Neutrophil (primary cell): Measurements from ENCODE around the gene LRRC47.

Experiments used
- H3K27ac ChIP-seq: fragments of 200-600 bp; sonication (generic); 2 replicates; pipeline ENCODE4 v1.5.1; 2016; ENCODE audit warnings: mild to moderate bottlenecking, moderate library complexity
- H3K27me3 ChIP-seq: fragments of 200-600 bp; sonication (generic); 2 replicates; pipeline ENCODE4 v1.6.0; 2016; ENCODE audit warnings: mild to moderate bottlenecking
- H3K36me3 ChIP-seq: fragments of 200-600 bp; sonication (generic); 2 replicates; pipeline ENCODE4 v1.5.1; 2017
- H3K4me1 ChIP-seq, 2 experiments: fragments of 200-600 bp in 1 of 2; sonication (generic) in 1 of 2; 1 replicate in 1 of 2; 2 replicates in 1 of 2; pipeline versions ENCODE4 v1.5.1 to v1.6.1; 2013 to 2016; ENCODE audit warnings: low read depth in 1 of 2, low read length in 1 of 2, mild to moderate bottlenecking in 1 of 2, moderate library complexity in 1 of 2; ENCODE audit not compliant: control insufficient read depth in 1 of 2, insufficient read depth in 1 of 2
- H3K4me3 ChIP-seq, 2 experiments: fragments of 200-600 bp in 1 of 2; sonication (generic) in 1 of 2; 1 replicate in 1 of 2; 2 replicates in 1 of 2; pipeline ENCODE4 v1.5.1; 2013 to 2016; ENCODE audit warnings: low read depth in 1 of 2, low read length in 1 of 2, mild to moderate bottlenecking in 1 of 2, moderate library complexity in 1 of 2
- H3K9me3 ChIP-seq: fragments of 200-600 bp; sonication (generic); 2 replicates; pipeline ENCODE4 v1.5.1; 2016
- CTCF ChIP-seq: fragments of 200-600 bp; sonication (generic); IDR thresholded peaks from 2 replicates; pipeline ENCODE4 v1.5.1; 2016; ENCODE audit warnings: antibody characterized with exemption

LRRC47 gene

DNA sequence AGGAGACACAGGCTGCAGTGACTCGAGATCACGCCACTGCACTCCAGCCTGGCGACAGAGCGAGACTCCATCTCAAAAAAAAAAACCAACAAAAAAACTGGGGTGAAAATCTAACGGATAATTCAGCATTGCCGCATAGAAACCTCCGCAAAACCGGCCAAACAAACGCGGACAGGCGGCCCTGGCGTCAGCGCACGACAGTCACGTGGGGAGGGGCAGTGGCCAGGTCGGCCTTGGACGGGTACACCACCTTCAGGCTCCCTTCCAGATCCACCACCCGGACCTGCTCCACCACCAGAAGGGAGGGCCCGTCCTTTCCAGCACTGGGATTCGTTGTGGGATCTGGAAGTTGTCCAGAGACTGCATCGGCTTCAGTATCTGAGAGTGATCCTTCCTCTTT is 15.4 kb downstream of the LRRC47 start:
- Histone ChIP-seq H3K27me3 (no peaks in the 10 kb centered on the region), H3K27ac (no peak overlapping the region), H3K9me3 (no peaks in the 10 kb centered on the region), H3K4me1 (no peaks in the 10 kb centered on the region), H3K36me3 (peaks cover 84% of the 10 kb centered on the region), H3K4me3 (no peak overlapping the region)
- no peak for TF ChIP-seq CTCF

DNA sequence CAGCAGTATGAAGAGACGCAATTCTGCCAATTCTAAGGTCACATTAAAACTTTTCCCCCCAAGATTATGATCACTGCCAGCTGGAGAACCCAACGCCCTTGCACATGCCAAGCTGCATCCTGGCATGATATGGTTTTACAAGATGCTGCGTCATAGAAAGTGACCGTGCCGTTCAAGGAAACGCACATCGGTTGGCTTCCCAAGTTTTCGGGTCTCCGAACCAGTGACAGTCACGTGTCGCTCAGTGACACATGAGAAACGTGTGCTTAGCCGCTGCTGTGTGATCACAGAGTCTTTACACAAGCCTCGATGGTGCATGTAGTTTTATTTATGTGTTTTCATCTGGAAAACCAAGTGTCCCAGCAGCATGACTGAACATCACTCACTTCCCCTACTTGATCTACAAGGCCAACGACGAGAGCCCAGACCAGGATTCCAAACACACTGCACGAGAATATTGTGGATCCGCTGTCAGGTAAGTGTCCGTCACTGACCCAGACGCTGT is 16.3 kb downstream of the LRRC47 start:
- Histone ChIP-seq H3K4me3 (no peak overlapping the region), H3K27ac (no peak overlapping the region), H3K4me1 (peaks cover 3 to 7% of the 10 kb centered on the region in 2 experiments), H3K9me3 (no peaks in the 10 kb centered on the region), H3K36me3 (peaks cover 75% of the 10 kb centered on the region), H3K27me3 (peaks cover 7% of the 10 kb centered on the region)
- no peak for TF ChIP-seq CTCF

- H3K9me3 ChIP-seq, result no peaks in the 10 kb centered on the region
- peaks cover 69% of the 10 kb centered on the region for H3K36me3 ChIP-seq
- H3K4me1 ChIP-seq, result peaks cover 3 to 7% of the 10 kb centered on the region in 2 experiments
- H3K27ac ChIP-seq, result no peak overlapping the region
- peaks cover 13% of the 10 kb centered on the region for H3K27me3 ChIP-seq
- no peak for TF ChIP-seq CTCF
- no peak overlapping the region for H3K4me3 ChIP-seq
Measured at GRCh38 chr1:3779265-3779911, 16.9 kb downstream of the LRRC47 start.

- Histone ChIP-seq H3K4me3 (no peak overlapping the region), H3K36me3 (peaks cover 63% of the 10 kb centered on the region), H3K27ac (no peak overlapping the region), H3K9me3 (no peaks in the 10 kb centered on the region), H3K27me3 (peaks cover 19% of the 10 kb centered on the region), H3K4me1 (peaks cover 3 to 7% of the 10 kb centered on the region in 2 experiments)
- no peak for TF ChIP-seq CTCF
Measured at GRCh38 chr1:3778590-3779264, 17.6 kb downstream of the LRRC47 start.

DNA sequence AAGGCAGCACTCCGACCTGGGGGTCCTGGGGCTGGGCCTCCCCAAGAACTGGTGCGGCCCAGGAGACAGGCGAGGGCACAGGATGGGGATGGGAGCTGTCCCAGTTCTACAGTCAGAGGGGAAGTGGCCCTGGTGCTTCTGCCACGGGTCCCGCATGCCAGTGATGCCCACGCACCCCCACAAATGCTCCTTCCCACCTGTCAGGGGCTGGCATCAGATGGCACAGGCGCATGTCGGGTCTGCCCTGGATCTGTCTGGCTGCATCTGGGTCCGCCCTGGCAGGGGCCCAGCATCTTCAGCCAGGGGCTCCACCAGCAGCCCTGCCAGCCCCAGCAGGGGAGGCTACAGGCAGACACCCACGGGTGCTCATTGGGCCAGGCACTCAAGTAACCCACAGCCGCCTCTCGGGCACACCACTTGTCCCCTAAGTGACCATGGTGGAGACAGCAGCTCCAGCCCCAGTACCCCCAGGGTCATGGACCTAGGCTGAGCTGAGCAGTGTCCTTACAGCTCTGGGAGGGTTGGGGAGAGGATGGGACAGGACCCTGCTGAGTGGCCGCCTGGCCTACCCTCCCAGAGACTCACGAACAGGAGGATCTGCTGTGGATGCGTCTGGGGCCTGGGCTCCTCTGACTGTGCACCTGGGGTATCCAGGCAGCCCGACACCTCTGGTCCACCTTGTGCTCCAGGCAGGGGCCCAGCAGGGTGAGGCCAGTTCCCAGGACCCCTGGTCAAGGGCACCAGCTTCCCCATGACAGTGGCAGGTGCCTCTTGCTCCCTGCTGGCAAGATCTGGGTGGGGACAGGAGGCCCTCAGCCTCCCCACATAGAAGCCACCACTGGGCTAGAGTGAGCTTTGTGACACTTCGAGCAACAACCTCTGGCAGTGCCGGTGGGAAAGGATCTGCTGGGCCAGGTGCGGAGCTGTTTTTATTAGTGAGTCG is 18.4 kb downstream of the LRRC47 start:
- Histone ChIP-seq H3K27me3 (peaks cover 27% of the 10 kb centered on the region), H3K4me3 (no peak overlapping the region), H3K27ac (no peak overlapping the region), H3K36me3 (peaks cover 55% of the 10 kb centered on the region), H3K4me1 (peaks cover 3 to 7% of the 10 kb centered on the region in 2 experiments), H3K9me3 (no peaks in the 10 kb centered on the region)
- TF ChIP-seq CTCF, result no peak
